ENCODE results near the gene AIMP1. TPM values are rescaled to one million over a fixed set of nuclear protein-coding genes. Genes with fewer than 3 reads are reported as not detected.

The AIMP1 gene
- total RNA-seq, 2 donors from 2014 or later = 46.0 to 58.9 TPM

DNA sequence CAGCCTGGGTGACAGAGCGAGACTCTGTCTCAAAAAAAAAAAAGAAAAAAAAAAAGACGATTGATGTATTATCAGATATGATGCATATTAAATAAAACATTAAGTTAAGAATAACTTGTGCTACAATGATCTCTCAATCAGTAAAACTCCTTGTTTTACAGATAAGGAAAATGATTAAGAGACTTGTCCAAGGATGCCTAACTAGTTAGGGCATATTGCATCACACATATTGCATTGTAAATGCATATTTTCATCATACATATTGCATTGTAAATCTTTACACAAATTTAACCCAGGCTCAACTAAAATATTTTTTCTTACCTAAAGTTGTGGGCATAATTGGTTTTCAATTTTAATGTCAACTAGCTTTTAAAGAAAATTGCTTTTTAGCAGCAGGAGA is 26.6 kb upstream of the AIMP1 start:
- Mint-ChIP-seq H3K27me3 (ENCODE audit: insufficient read depth) (no peaks in the 10 kb centered on the region), H3K36me3 (ENCODE audit: low read depth) (peaks cover 23% of the 10 kb centered on the region), H3K4me3 (no peak overlapping the region), H3K9me3 (no peaks in the 10 kb centered on the region), H3K4me1 (no peaks in the 10 kb centered on the region), H3K27ac (no peak overlapping the region)
- Histone ChIP-seq H3K36me3 (ENCODE audit: control insufficient read depth, insufficient read depth, low read length) (peaks cover 30% of the 10 kb centered on the region), H3K9me3 (ENCODE audit: control insufficient read depth, low read length) (no peaks in the 10 kb centered on the region), H3K27me3 (ENCODE audit: control insufficient read depth, insufficient read depth, low read length, poor library complexity, severe bottlenecking) (no peaks in the 10 kb centered on the region), H3K9ac (ENCODE audit: extremely low read depth, low read length, poor library complexity, severe bottlenecking) (no peak overlapping the region), H3K27ac (ENCODE audit: low read depth, low read length) (no peak overlapping the region), H3K4me3 (ENCODE audit: low read length) (no peak overlapping the region), H3K4me1 (ENCODE audit: control insufficient read depth, insufficient read depth, low read length) (no peaks in the 10 kb centered on the region)
- DNase-seq = no peak
- TF ChIP-seq, protein P1, sequence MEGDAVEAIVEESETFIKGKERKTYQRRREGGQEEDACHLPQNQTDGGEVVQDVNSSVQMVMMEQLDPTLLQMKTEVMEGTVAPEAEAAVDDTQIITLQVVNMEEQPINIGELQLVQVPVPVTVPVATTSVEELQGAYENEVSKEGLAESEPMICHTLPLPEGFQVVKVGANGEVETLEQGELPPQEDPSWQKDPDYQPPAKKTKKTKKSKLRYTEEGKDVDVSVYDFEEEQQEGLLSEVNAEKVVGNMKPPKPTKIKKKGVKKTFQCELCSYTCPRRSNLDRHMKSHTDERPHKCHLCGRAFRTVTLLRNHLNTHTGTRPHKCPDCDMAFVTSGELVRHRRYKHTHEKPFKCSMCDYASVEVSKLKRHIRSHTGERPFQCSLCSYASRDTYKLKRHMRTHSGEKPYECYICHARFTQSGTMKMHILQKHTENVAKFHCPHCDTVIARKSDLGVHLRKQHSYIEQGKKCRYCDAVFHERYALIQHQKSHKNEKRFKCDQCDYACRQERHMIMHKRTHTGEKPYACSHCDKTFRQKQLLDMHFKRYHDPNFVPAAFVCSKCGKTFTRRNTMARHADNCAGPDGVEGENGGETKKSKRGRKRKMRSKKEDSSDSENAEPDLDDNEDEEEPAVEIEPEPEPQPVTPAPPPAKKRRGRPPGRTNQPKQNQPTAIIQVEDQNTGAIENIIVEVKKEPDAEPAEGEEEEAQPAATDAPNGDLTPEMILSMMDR (conservative IDR thresholded peaks at IDR 0.05) = no peak
- 80% methylated on average over 1 of the region's 2 CpGs; no CpG with 5 or more reads in 1 of the 2 experiments for WGBS, 2 experiments (ENCODE audit: insufficient coverage in 1 of 2, insufficient read length in 1 of 2)

DNA sequence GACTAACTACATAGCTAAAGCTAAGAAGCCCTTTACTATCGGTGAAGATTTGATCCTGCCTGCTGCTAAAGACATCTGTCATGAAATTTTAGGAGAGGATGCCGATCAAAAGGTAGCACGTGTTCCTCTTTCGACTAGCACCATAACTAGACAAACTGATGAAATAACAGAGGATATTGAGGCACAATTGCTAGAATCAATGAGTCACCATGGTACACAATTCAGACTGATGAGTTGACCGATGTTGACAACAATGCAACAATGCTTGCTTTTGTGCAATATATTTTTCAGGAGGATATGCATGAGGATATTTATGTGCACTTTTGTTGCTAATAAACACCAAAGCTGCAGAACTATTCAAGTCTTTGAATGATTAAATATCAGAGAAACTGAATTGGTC is 24.7 kb upstream of the AIMP1 start:
- no peak overlapping the region for H3K27ac Mint-ChIP-seq

GRCh38 chr4:106294062-106294461 is 22.3 kb upstream of the AIMP1 start:
- Histone ChIP-seq H3K36me3 (ENCODE audit: control insufficient read depth, insufficient read depth, low read length) (peaks cover 34% of the 10 kb centered on the region), H3K9me3 (ENCODE audit: control insufficient read depth, low read length) (no peaks in the 10 kb centered on the region), H3K4me3 (ENCODE audit: low read length) (no peak overlapping the region), H3K9ac (ENCODE audit: extremely low read depth, low read length, poor library complexity, severe bottlenecking) (no peak overlapping the region), H3K4me1 (ENCODE audit: control insufficient read depth, insufficient read depth, low read length) (peaks cover 5% of the 10 kb centered on the region), H3K27me3 (ENCODE audit: control insufficient read depth, insufficient read depth, low read length, poor library complexity, severe bottlenecking) (no peaks in the 10 kb centered on the region), H3K27ac (ENCODE audit: low read depth, low read length) (no peak overlapping the region)
- TF ChIP-seq, protein P1 (conservative IDR thresholded peaks at IDR 0.05) = no peak
- peaks cover 18% of the 10 kb centered on the region for H3K4me1 Mint-ChIP-seq
- H3K9me3 Mint-ChIP-seq = no peaks in the 10 kb centered on the region
- H3K27me3 Mint-ChIP-seq (ENCODE audit: insufficient read depth) = no peaks in the 10 kb centered on the region
- peaks cover 27% of the 10 kb centered on the region for H3K36me3 Mint-ChIP-seq (ENCODE audit: low read depth)
- H3K4me3 Mint-ChIP-seq = no peak overlapping the region
- H3K27ac Mint-ChIP-seq = no peak overlapping the region
- 98 to 100% methylated on average over 1 to 10 of the region's 10 CpGs for WGBS, 2 experiments (ENCODE audit: insufficient coverage in 1 of 2, insufficient read length in 1 of 2)
- no peak for DNase-seq

More for the DNA sequence above, 24.7 kb upstream of the AIMP1 start:
- no peak for DNase-seq
- Histone ChIP-seq H3K4me1 (ENCODE audit: control insufficient read depth, insufficient read depth, low read length) (peaks cover 5% of the 10 kb centered on the region), H3K36me3 (ENCODE audit: control insufficient read depth, insufficient read depth, low read length) (peaks cover 38% of the 10 kb centered on the region), H3K4me3 (ENCODE audit: low read length) (no peak overlapping the region), H3K27me3 (ENCODE audit: control insufficient read depth, insufficient read depth, low read length, poor library complexity, severe bottlenecking) (no peaks in the 10 kb centered on the region), H3K27ac (ENCODE audit: low read depth, low read length) (no peak overlapping the region), H3K9ac (ENCODE audit: extremely low read depth, low read length, poor library complexity, severe bottlenecking) (no peak overlapping the region), H3K9me3 (ENCODE audit: control insufficient read depth, low read length) (no peaks in the 10 kb centered on the region)
- WGBS, 2 experiments (ENCODE audit: insufficient coverage in 1 of 2, insufficient read length in 1 of 2) = 96 to 98% methylated on average over 5 of the region's 5 CpGs
- Mint-ChIP-seq H3K4me1 (peaks cover 11% of the 10 kb centered on the region), H3K27me3 (ENCODE audit: insufficient read depth) (no peaks in the 10 kb centered on the region), H3K36me3 (ENCODE audit: low read depth) (peaks cover 26% of the 10 kb centered on the region), H3K4me3 (no peak overlapping the region), H3K9me3 (no peaks in the 10 kb centered on the region)
- TF ChIP-seq, protein P1 (conservative IDR thresholded peaks at IDR 0.05) = no peak

Data from endodermal cell (in vitro differentiated cells).